GM23338 (cell line): ENCODE data around the gene KIAA0232. TPM values are rescaled to one million over a fixed set of nuclear protein-coding genes. Genes with fewer than 3 reads are reported as not detected.

Source experiments
- ATAC-seq: fragments of 200-7000 bp; cut with Tn5 transposase; 3 replicates; pipeline ENCODE4 v1.9.1; 2020
- DNase-seq: peaks from one replicate; pipeline ENCODE4 v3.0.0-alpha.2; 2015; ENCODE audit warnings: low spot score
- H2AFZ ChIP-seq: fragments of 200-600 bp; sonication (generic); 2 replicates; pipeline ENCODE4 v1.8.0; 2016; ENCODE audit warnings: antibody characterized with exemption, mild to moderate bottlenecking, moderate library complexity
- H3F3A ChIP-seq: fragments of 200-600 bp; sonication (generic); replicated peaks from 2 replicates; pipeline ENCODE4 v1.8.0; 2017; ENCODE audit warnings: antibody characterized with exemption, mixed run types, low read depth
- H3K27ac ChIP-seq: fragments of 200-600 bp; sonication (generic); 2 replicates; pipeline ENCODE4 v1.6.1; 2016; ENCODE audit warnings: low read depth
- H3K27me3 ChIP-seq: fragments of 200-600 bp; sonication (generic); 2 replicates; pipeline ENCODE4 v1.8.0; 2016; ENCODE audit warnings: mild to moderate bottlenecking, mixed run types, moderate library complexity; ENCODE audit not compliant: insufficient read depth
- H3K36me3 ChIP-seq: fragments of 200-600 bp; sonication (generic); 2 replicates; pipeline ENCODE4 v1.8.0; 2016; ENCODE audit warnings: mild to moderate bottlenecking; ENCODE audit not compliant: insufficient read depth
- H3K4me1 ChIP-seq: fragments of 200-600 bp; sonication (generic); 2 replicates; pipeline ENCODE4 v1.8.0; 2016; ENCODE audit warnings: mild to moderate bottlenecking, moderate library complexity; ENCODE audit not compliant: insufficient read depth
- H3K4me2 ChIP-seq: fragments of 200-600 bp; sonication (generic); 2 replicates; pipeline ENCODE4 v1.7.1; 2017; ENCODE audit warnings: mixed run types
- H3K4me3 ChIP-seq: fragments of 200-600 bp; sonication (generic); 2 replicates; pipeline ENCODE4 v1.6.1; 2016; ENCODE audit warnings: mixed run types
- H3K79me2 ChIP-seq: fragments of 200-600 bp; sonication (generic); replicated peaks from 2 replicates; pipeline ENCODE4 v1.8.0; 2017; ENCODE audit warnings: mild to moderate bottlenecking; ENCODE audit not compliant: insufficient read depth
- H3K9me2 ChIP-seq: fragments of 200-600 bp; sonication (generic); 2 replicates; pipeline ENCODE4 v1.8.0; 2017; ENCODE audit not compliant: insufficient read depth
- H4K20me1 ChIP-seq: fragments of 200-600 bp; sonication (generic); replicated peaks from 2 replicates; pipeline ENCODE4 v1.8.0; 2017; ENCODE audit warnings: mild to moderate bottlenecking; ENCODE audit not compliant: insufficient read depth
- H3K27ac Mint-ChIP-seq: 2 replicates; pipeline ENCODE4 v1.8.0; 2020; ENCODE audit warnings: inconsistent platforms, mild to moderate bottlenecking, moderate library complexity, mixed read lengths
- H3K27me3 Mint-ChIP-seq: 3 replicates; pipeline ENCODE4 v1.8.0; 2022; ENCODE audit warnings: low read depth, mild to moderate bottlenecking, moderate library complexity, mixed read lengths, inconsistent platforms; ENCODE audit not compliant: insufficient read depth, poor library complexity
- H3K36me3 Mint-ChIP-seq: 3 replicates; pipeline ENCODE4 v1.8.0; 2021; ENCODE audit warnings: low read depth, mild to moderate bottlenecking, inconsistent platforms, moderate library complexity, mixed read lengths
- H3K4me1 Mint-ChIP-seq: 3 replicates; pipeline ENCODE4 v1.8.0; 2020; ENCODE audit warnings: mild to moderate bottlenecking, inconsistent platforms, mixed read lengths
- H3K4me3 Mint-ChIP-seq: 3 replicates; pipeline ENCODE4 v1.8.0; 2021; ENCODE audit warnings: moderate library complexity, mild to moderate bottlenecking, inconsistent platforms, mixed read lengths
- H3K9me3 Mint-ChIP-seq: 3 replicates; pipeline ENCODE4 v1.8.0; 2020; ENCODE audit warnings: moderate library complexity, mild to moderate bottlenecking, inconsistent platforms, mixed read lengths
- CTCF ChIP-seq, 2 experiments: fragments of 200-600 bp in 1 of 2; sonication (generic) in 1 of 2; conservative IDR thresholded peaks; 2 replicates each; pipeline versions ENCODE4 v1.5.1 to v1.6.1; 2016 to 2017; ENCODE audit warnings: antibody characterized with exemption in 2 of 2, low read depth in 2 of 2, mild to moderate bottlenecking in 2 of 2, moderate library complexity in 1 of 2
- EZH2 ChIP-seq: fragments of 200-600 bp; sonication (generic); IDR thresholded peaks from one replicate; pipeline ENCODE4 v1.8.0; 2017; ENCODE audit warnings: antibody characterized with exemption, mild to moderate bottlenecking, low read depth; ENCODE audit not compliant: unreplicated experiment
- EZH2phosphoT487 ChIP-seq: fragments of 200-600 bp; sonication (generic); IDR thresholded peaks from one replicate; pipeline ENCODE4 v1.8.1; 2018; ENCODE audit warnings: antibody characterized with exemption; ENCODE audit not compliant: unreplicated experiment
- JUNB ChIP-seq: IDR thresholded peaks from one replicate; pipeline ENCODE4 v1.6.1; 2016; ENCODE audit warnings: antibody characterized with exemption; ENCODE audit not compliant: unreplicated experiment
- NANOG ChIP-seq: IDR thresholded peaks from 2 replicates; pipeline ENCODE4 v1.6.1; 2016; ENCODE audit warnings: antibody characterized with exemption, borderline replicate concordance
- POLR2AphosphoS5 ChIP-seq: IDR thresholded peaks from 2 replicates; pipeline ENCODE4 v1.6.1; 2016; ENCODE audit warnings: antibody characterized with exemption, low read depth
- REST ChIP-seq: IDR thresholded peaks from one replicate; pipeline ENCODE4 v1.6.1; 2018; ENCODE audit warnings: antibody characterized with exemption; ENCODE audit not compliant: unreplicated experiment
- STAT1 ChIP-seq: IDR thresholded peaks from one replicate; pipeline ENCODE4 v1.6.1; 2016; ENCODE audit warnings: antibody characterized with exemption; ENCODE audit not compliant: unreplicated experiment
- ZNF114 ChIP-seq: fragments of 250-450 bp; sonication (Bioruptor Pico); IDR thresholded peaks from 2 replicates; pipeline ENCODE4 v1.5.0; 2020; ENCODE audit warnings: mild to moderate bottlenecking, moderate library complexity
- ZNF331 ChIP-seq: fragments of 250-450 bp; sonication (Bioruptor Pico); IDR thresholded peaks from 2 replicates; pipeline ENCODE4 v1.5.0; 2020; ENCODE audit warnings: low read depth, mild to moderate bottlenecking, moderate library complexity
- ZNF462 ChIP-seq: fragments of 250-450 bp; sonication (Bioruptor Pico); IDR thresholded peaks from 2 replicates; pipeline ENCODE4 v1.5.0; 2020; ENCODE audit warnings: mild to moderate bottlenecking, moderate library complexity
- polyA plus RNA-seq: library from polyadenylated mRNA; unstranded; fragments of >200 nt; fragmentation: Nextera tagmentation; extraction: Ambion mirVana; gene quantifications from 2 replicates; pipeline ENCODE4 v1.2.1, GENCODE V29; 2016
- total RNA-seq: library from RNA; depleted of rRNA; stranded (reverse); fragments of >200 nt; shearing (Covaris generic); gene quantifications from 2 replicates; pipeline ENCODE4 v1.2.3, GENCODE V29; 2014
- TF ChIP-seq, protein P1 (sequence below): IDR thresholded peaks from 2 replicates; pipeline ENCODE4 v1.6.1; 2016; ENCODE audit warnings: antibody characterized with exemption

KIAA0232 gene
- total and polyA plus RNA-seq, 2 experiments from 2014 or later = 14.3 to 34.9 TPM

DNA sequence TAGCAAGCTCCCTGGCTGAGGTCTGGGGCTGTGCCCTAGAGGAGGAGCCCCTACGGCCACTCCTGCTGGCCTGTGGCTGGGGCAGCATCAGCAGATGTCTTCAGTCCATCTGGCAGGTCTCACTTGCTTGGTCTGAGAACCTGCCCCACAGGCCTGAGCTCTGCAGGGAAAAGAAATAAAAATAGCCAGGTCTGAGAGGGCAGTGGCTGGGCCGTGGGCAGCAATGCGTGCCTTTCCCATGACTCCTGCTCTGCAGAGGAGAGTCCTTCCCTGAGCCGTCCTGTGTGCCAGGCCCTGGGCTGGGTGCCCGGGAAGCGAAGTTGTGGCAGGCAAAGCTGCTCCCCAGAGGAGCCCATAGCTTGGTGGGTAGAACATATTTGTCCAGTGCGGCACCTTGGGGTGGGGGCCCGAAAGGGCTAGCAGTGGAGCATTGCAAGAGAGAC, 11.3 kb upstream of the KIAA0232 start:
- H3K27ac Mint-ChIP-seq = no peak overlapping the region
- H3K4me1 Mint-ChIP-seq = peaks cover 3% of the 10 kb centered on the region; the same call in 2 of the 3 replicates
- no peak overlapping the region for H3K4me2 ChIP-seq

More for the DNA sequence above, 11.3 kb upstream of the KIAA0232 start:
- H3K9me2 ChIP-seq = no peaks in the 10 kb centered on the region
- no peaks in the 10 kb centered on the region for H3K79me2 ChIP-seq
- TF ChIP-seq NANOG (no peak), CTCF (conservative IDR thresholded peaks at IDR 0.05; ENCODE audit: low read depth in 2 of 2) (no peak), ZNF114 (CRISPR knock-in tag) (no peak), ZNF462 (CRISPR knock-in tag) (no peak), REST (no peak), STAT1 (no peak), JUNB (no peak), ZNF331 (CRISPR knock-in tag) (no peak), EZH2phosphoT487 (no peak), POLR2AphosphoS5 (no peak), EZH2 (no peak)
- TF ChIP-seq, protein P1, sequence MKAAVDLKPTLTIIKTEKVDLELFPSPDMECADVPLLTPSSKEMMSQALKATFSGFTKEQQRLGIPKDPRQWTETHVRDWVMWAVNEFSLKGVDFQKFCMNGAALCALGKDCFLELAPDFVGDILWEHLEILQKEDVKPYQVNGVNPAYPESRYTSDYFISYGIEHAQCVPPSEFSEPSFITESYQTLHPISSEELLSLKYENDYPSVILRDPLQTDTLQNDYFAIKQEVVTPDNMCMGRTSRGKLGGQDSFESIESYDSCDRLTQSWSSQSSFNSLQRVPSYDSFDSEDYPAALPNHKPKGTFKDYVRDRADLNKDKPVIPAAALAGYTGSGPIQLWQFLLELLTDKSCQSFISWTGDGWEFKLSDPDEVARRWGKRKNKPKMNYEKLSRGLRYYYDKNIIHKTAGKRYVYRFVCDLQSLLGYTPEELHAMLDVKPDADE = no peak
- H3K27me3 Mint-ChIP-seq = peaks cover 8% of the 10 kb centered on the region
- no peaks in the 10 kb centered on the region for H4K20me1 ChIP-seq
- no peak for DNase-seq
- H3K36me3 ChIP-seq = no peaks in the 10 kb centered on the region
- H3K9me3 Mint-ChIP-seq = no peaks in the 10 kb centered on the region
- H3K27me3 ChIP-seq = no peaks in the 10 kb centered on the region
- H3K4me3 ChIP-seq = no peak overlapping the region
- no peaks in the 10 kb centered on the region for H3K36me3 Mint-ChIP-seq
- ATAC-seq = no peak
- no peaks in the 10 kb centered on the region for H3F3A ChIP-seq
- no peak overlapping the region for H3K27ac ChIP-seq
- no peak overlapping the region for H3K4me3 Mint-ChIP-seq
- H2AFZ ChIP-seq = no peak overlapping the region
- H3K4me1 ChIP-seq = no peaks in the 10 kb centered on the region
